Measurements from ENCODE around the gene GALNT7.

- TF ChIP-seq HNF4G (IDR thresholded peaks at IDR 0.05; ENCODE audit: borderline replicate concordance, low read depth, low read length) = no peak
- no peak for TF ChIP-seq HNF4G (CRISPR knock-in tag; IDR thresholded peaks at IDR 0.05; ENCODE audit: borderline replicate concordance, low read depth)
- no peak for TF ChIP-seq ZNF776 (CRISPR knock-in tag; IDR thresholded peaks at IDR 0.05)
- TF ChIP-seq, protein P1, sequence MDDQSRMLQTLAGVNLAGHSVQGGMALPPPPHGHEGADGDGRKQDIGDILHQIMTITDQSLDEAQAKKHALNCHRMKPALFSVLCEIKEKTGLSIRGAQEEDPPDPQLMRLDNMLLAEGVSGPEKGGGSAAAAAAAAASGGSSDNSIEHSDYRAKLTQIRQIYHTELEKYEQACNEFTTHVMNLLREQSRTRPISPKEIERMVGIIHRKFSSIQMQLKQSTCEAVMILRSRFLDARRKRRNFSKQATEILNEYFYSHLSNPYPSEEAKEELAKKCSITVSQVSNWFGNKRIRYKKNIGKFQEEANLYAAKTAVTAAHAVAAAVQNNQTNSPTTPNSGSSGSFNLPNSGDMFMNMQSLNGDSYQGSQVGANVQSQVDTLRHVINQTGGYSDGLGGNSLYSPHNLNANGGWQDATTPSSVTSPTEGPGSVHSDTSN (CRISPR knock-in tag; IDR thresholded peaks at IDR 0.05; ENCODE audit: borderline replicate concordance) = no peak
- no peak for TF ChIP-seq EHMT2 (IDR thresholded peaks at IDR 0.05; ENCODE audit: borderline replicate concordance, low read depth, low read length)
- no peak for TF ChIP-seq ZNF207 (IDR thresholded peaks at IDR 0.05; ENCODE audit: borderline replicate concordance)
Measured at GRCh38 chr4:173252024-173252935, 83.7 kb downstream of the GALNT7 start.

Measured in HepG2 (cell line).